Measurements from ENCODE around the gene PIK3R5.

Gene PIK3R5

GRCh38 chr17:8922451-8922850 lies 43.1 kb downstream of the PIK3R5 start:
- no peak for DNase-seq

GRCh38 chr17:8921147-8921546 lies 44.4 kb downstream of the PIK3R5 start:
- DNase-seq: no peak

- DNase-seq: no peak
Measured at GRCh38 chr17:8918807-8919465, 46.6 kb downstream of the PIK3R5 start.

- DNase-seq: no peak
Measured at GRCh38 chr17:8916466-8916865, 49.0 kb downstream of the PIK3R5 start.

GRCh38 chr17:8914554-8914953 lies 51.0 kb downstream of the PIK3R5 start:
- DNase-seq: no peak

GRCh38 chr17:8913879-8914278 lies 51.6 kb downstream of the PIK3R5 start:
- no peak for DNase-seq

- DNase-seq: no peak
Measured at GRCh38 chr17:8913091-8913490, 52.4 kb downstream of the PIK3R5 start.

- DNase-seq: no peak
Measured at GRCh38 chr17:8912084-8912981, 53.2 kb downstream of the PIK3R5 start.

- DNase-seq: no peak
Measured at GRCh38 chr17:8910969-8911604, 54.4 kb downstream of the PIK3R5 start.

- DNase-seq: no peak
Measured at GRCh38 chr17:8909586-8910270, 55.8 kb downstream of the PIK3R5 start.

GRCh38 chr17:8905331-8905730 lies 60.2 kb downstream of the PIK3R5 start:
- no peak for DNase-seq

GRCh38 chr17:8904686-8905085 lies 60.8 kb downstream of the PIK3R5 start:
- DNase-seq: no peak

- DNase-seq: no peak
Measured at GRCh38 chr17:8904201-8904600, 61.3 kb downstream of the PIK3R5 start.

- no peak for DNase-seq
Measured at GRCh38 chr17:8900626-8901585, 64.6 kb downstream of the PIK3R5 start.

GRCh38 chr17:8900207-8900606 lies 65.3 kb downstream of the PIK3R5 start:
- no peak for DNase-seq

- no peak for DNase-seq
Measured at GRCh38 chr17:8898636-8899035, 66.9 kb downstream of the PIK3R5 start.

GRCh38 chr17:8898126-8898525 lies 67.4 kb downstream of the PIK3R5 start:
- DNase-seq: no peak

GRCh38 chr17:8896641-8897635 lies 68.6 kb downstream of the PIK3R5 start:
- DNase-seq: no peak

- DNase-seq: no peak
Measured at GRCh38 chr17:8896087-8896486, 69.4 kb downstream of the PIK3R5 start.

GRCh38 chr17:8894673-8895578 lies 70.6 kb downstream of the PIK3R5 start:
- DNase-seq: no peak
